ENCODE data around the gene BRINP2. TPM values are rescaled to one million over a fixed set of nuclear protein-coding genes. Genes with fewer than 3 reads are reported as not detected.

Gene BRINP2
- total and polyA plus RNA-seq, 4 donors: 0.05 to 0.75 (median 0.36) TPM

DNA sequence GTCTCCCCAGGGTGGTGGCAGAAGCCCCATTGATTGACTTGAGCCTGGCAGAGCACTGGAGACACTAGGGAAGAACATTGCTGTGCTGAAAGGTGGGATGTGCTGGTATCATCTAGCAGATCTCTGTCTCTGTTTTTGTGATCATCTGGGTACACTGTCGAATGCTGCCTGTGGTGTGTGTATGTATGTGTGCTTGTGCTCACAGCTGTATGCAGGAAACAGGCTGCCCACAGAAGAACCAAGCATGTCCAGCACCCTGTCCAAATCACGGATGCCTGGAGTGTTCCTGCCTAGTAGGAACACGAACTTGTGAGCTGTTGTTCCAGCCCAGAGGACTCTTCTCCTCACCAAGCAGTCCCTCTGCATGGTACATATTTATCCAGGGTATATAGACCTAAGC is 1.5 kb downstream of the BRINP2 start:
- TF ChIP-seq HNF4A (conservative IDR thresholded peaks at IDR 0.05): no peak
- no peak for TF ChIP-seq TAF1 (conservative IDR thresholded peaks at IDR 0.05)
- no peak for TF ChIP-seq SP1 (IDR thresholded peaks at IDR 0.05)
- TF ChIP-seq FOXA1 (IDR thresholded peaks at IDR 0.05): no peak
- TF ChIP-seq, protein P1, sequence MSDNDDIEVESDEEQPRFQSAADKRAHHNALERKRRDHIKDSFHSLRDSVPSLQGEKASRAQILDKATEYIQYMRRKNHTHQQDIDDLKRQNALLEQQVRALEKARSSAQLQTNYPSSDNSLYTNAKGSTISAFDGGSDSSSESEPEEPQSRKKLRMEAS (IDR thresholded peaks at IDR 0.05): no peak
- no peak for TF ChIP-seq YY1 (IDR thresholded peaks at IDR 0.05)
- TF ChIP-seq, protein P2, sequence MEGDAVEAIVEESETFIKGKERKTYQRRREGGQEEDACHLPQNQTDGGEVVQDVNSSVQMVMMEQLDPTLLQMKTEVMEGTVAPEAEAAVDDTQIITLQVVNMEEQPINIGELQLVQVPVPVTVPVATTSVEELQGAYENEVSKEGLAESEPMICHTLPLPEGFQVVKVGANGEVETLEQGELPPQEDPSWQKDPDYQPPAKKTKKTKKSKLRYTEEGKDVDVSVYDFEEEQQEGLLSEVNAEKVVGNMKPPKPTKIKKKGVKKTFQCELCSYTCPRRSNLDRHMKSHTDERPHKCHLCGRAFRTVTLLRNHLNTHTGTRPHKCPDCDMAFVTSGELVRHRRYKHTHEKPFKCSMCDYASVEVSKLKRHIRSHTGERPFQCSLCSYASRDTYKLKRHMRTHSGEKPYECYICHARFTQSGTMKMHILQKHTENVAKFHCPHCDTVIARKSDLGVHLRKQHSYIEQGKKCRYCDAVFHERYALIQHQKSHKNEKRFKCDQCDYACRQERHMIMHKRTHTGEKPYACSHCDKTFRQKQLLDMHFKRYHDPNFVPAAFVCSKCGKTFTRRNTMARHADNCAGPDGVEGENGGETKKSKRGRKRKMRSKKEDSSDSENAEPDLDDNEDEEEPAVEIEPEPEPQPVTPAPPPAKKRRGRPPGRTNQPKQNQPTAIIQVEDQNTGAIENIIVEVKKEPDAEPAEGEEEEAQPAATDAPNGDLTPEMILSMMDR (IDR thresholded peaks at IDR 0.05; ENCODE audit: low read depth, low read length, missing input control): no peak
- TF ChIP-seq RAD21 (IDR thresholded peaks at IDR 0.05): no peak
- no peak for TF ChIP-seq RXRA (IDR thresholded peaks at IDR 0.05)
- Histone ChIP-seq H3K9ac (ENCODE audit: low read depth in 1 of 2, low read length in 2 of 2) (no peak overlapping the region), H3K4me1 (ENCODE audit: control insufficient read depth in 4 of 4, insufficient read depth in 4 of 4, low read length in 3 of 4) (peaks cover 0 to 6% (median 3%) of the 10 kb centered on the region in 4 donors), H3K27me3 (ENCODE audit: control insufficient read depth in 4 of 4, insufficient read depth in 4 of 4, low read length in 3 of 4) (peaks cover 2 to 11% (median 6%) of the 10 kb centered on the region in 4 donors), H3K27ac (ENCODE audit: low read depth in 1 of 2, low read length in 2 of 2) (no peak overlapping the region), H3K36me3 (ENCODE audit: control insufficient read depth in 4 of 4, insufficient read depth in 3 of 4, low read depth in 1 of 4, low read length in 3 of 4) (no peaks in the 10 kb centered on the region), H3K9me3 (ENCODE audit: control insufficient read depth in 4 of 4, low read length in 3 of 4) (peaks cover 0 to 2% (median 0%) of the 10 kb centered on the region in 4 donors), H3K4me3 (ENCODE audit: low read depth in 1 of 3, low read length in 3 of 3) (no peak overlapping the region)
- 36% methylated on average over 3 of the region's 3 CpGs for WGBS
- DNase-seq (ENCODE audit: low spot score): no peak

DNA sequence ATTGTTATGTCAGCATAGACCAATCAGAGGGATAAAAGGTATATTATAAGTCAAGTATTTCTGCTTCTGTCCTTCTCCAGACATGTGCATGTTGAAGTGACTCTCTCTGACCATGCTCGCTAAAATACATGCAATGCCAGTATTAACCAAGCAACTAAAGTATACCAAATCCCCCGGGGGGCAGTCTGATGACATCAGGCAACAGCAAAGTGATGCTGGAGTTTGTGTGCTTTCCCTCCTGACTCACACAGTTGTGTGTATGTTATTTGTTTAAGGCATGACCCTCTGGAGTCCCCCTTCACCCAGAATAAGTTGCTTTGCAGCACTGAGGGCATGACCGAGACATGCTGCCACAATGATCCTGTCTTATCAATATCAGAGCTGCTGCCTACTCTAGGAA is 2.1 kb downstream of the BRINP2 start:
- no peak for DNase-seq (ENCODE audit: low spot score)
- 76% methylated on average over 3 of the region's 3 CpGs for WGBS

More for the DNA sequence above, 2.1 kb downstream of the BRINP2 start:
- Histone ChIP-seq H3K4me3 (ENCODE audit: low read depth in 1 of 3, low read length in 3 of 3) (no peak overlapping the region), H3K27me3 (ENCODE audit: control insufficient read depth in 4 of 4, insufficient read depth in 4 of 4, low read length in 3 of 4) (peaks cover 2 to 11% (median 6%) of the 10 kb centered on the region in 4 donors), H3K36me3 (ENCODE audit: control insufficient read depth in 4 of 4, insufficient read depth in 3 of 4, low read depth in 1 of 4, low read length in 3 of 4) (no peaks in the 10 kb centered on the region), H3K27ac (ENCODE audit: low read depth in 1 of 2, low read length in 2 of 2) (no peak overlapping the region), H3K9me3 (ENCODE audit: control insufficient read depth in 4 of 4, low read length in 3 of 4) (peaks cover 0 to 2% (median 0%) of the 10 kb centered on the region in 4 donors), H3K4me1 (ENCODE audit: control insufficient read depth in 4 of 4, insufficient read depth in 4 of 4, low read length in 3 of 4) (peaks cover 0 to 6% (median 3%) of the 10 kb centered on the region in 4 donors), H3K9ac (ENCODE audit: low read depth in 1 of 2, low read length in 2 of 2) (no peak overlapping the region)
- TF ChIP-seq FOXA2 (IDR thresholded peaks at IDR 0.05) (no peak), HNF4A (conservative IDR thresholded peaks at IDR 0.05) (no peak), HNF4G (IDR thresholded peaks at IDR 0.05) (no peak), TAF1 (conservative IDR thresholded peaks at IDR 0.05) (no peak), YY1 (IDR thresholded peaks at IDR 0.05) (no peak), RAD21 (IDR thresholded peaks at IDR 0.05) (no peak), RXRA (IDR thresholded peaks at IDR 0.05) (no peak), GABPA (IDR thresholded peaks at IDR 0.05 in 1 of 2, conservative IDR thresholded peaks at IDR 0.05 in 1 of 2) (no peak), JUND (IDR thresholded peaks at IDR 0.05) (no peak), FOXA1 (IDR thresholded peaks at IDR 0.05) (no peak)
- TF ChIP-seq, protein P3, sequence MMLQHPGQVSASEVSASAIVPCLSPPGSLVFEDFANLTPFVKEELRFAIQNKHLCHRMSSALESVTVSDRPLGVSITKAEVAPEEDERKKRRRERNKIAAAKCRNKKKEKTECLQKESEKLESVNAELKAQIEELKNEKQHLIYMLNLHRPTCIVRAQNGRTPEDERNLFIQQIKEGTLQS (IDR thresholded peaks at IDR 0.05): no peak
- TF ChIP-seq, protein P4, sequence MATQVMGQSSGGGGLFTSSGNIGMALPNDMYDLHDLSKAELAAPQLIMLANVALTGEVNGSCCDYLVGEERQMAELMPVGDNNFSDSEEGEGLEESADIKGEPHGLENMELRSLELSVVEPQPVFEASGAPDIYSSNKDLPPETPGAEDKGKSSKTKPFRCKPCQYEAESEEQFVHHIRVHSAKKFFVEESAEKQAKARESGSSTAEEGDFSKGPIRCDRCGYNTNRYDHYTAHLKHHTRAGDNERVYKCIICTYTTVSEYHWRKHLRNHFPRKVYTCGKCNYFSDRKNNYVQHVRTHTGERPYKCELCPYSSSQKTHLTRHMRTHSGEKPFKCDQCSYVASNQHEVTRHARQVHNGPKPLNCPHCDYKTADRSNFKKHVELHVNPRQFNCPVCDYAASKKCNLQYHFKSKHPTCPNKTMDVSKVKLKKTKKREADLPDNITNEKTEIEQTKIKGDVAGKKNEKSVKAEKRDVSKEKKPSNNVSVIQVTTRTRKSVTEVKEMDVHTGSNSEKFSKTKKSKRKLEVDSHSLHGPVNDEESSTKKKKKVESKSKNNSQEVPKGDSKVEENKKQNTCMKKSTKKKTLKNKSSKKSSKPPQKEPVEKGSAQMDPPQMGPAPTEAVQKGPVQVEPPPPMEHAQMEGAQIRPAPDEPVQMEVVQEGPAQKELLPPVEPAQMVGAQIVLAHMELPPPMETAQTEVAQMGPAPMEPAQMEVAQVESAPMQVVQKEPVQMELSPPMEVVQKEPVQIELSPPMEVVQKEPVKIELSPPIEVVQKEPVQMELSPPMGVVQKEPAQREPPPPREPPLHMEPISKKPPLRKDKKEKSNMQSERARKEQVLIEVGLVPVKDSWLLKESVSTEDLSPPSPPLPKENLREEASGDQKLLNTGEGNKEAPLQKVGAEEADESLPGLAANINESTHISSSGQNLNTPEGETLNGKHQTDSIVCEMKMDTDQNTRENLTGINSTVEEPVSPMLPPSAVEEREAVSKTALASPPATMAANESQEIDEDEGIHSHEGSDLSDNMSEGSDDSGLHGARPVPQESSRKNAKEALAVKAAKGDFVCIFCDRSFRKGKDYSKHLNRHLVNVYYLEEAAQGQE (IDR thresholded peaks at IDR 0.05): no peak
